Aorta (tissue), 5 donors: ENCODE data around the gene ODF2. TPM values are rescaled to one million over a fixed set of nuclear protein-coding genes. Genes with fewer than 3 reads are reported as not detected.

Source experiments
- ATAC-seq: fragments of 200-7000 bp; cut with Tn5 transposase; one replicate; pipeline ENCODE4 v1.9.1; 2022; ENCODE audit warnings: moderate library complexity; ENCODE audit not compliant: low FRiP score
- DNase-seq, 2 donors: peaks; one replicate each; pipeline ENCODE4 v3.0.0-alpha.2; 2020
- H3K27ac ChIP-seq, 2 donors: one replicate each; pipeline ENCODE4 v1.5.1; 2013; ENCODE audit warnings: low read length in 2 of 2, mild to moderate bottlenecking in 2 of 2, moderate library complexity in 2 of 2, control low read depth in 1 of 2, inconsistent platforms in 1 of 2, low read depth in 1 of 2
- H3K27me3 ChIP-seq, 2 donors: one replicate each; pipeline ENCODE4 v1.6.1; 2013; ENCODE audit warnings: control low read depth in 1 of 2, low read length in 1 of 2, mild to moderate bottlenecking in 1 of 2, moderate library complexity in 1 of 2; ENCODE audit not compliant: insufficient read depth in 2 of 2, control insufficient read depth in 1 of 2
- H3K36me3 ChIP-seq, 2 donors: one replicate each; pipeline ENCODE4 v1.6.1; 2013; ENCODE audit warnings: control low read depth in 1 of 2, low read length in 1 of 2, mild to moderate bottlenecking in 1 of 2; ENCODE audit not compliant: insufficient read depth in 2 of 2, control insufficient read depth in 1 of 2
- H3K4me1 ChIP-seq, 2 donors: one replicate each; pipeline ENCODE4 v1.6.1; 2013; ENCODE audit warnings: low read length in 2 of 2, control low read depth in 1 of 2, mild to moderate bottlenecking in 1 of 2, moderate library complexity in 1 of 2; ENCODE audit not compliant: insufficient read depth in 2 of 2, control insufficient read depth in 1 of 2
- H3K4me3 ChIP-seq, 2 donors: one replicate each; pipeline ENCODE4 v1.5.1; 2013; ENCODE audit warnings: low read length in 2 of 2, control low read depth in 1 of 2, mild to moderate bottlenecking in 1 of 2
- H3K9me3 ChIP-seq: one replicate; pipeline ENCODE4 v1.6.1; 2013; ENCODE audit warnings: mild to moderate bottlenecking, low read length; ENCODE audit not compliant: control insufficient read depth
- WGBS, 2 donors: extraction: QIAGEN DNeasy Blood & Tissue Kit; methylation state at CpG; one replicate each; pipeline ENCODE4 v1.1.7; 2013; 5-methylcytosine and 5-hydroxymethylcytosine counted together
- intact Hi-C, 2 donors: fragments of 100-400 bp; cut with DNase I; formaldehyde crosslinking; loops; one replicate each; pipeline versions ENCODE4 v1.14.2 to v1.15.0; 2022
- polyA plus RNA-seq, 2 donors: library from polyadenylated mRNA; stranded (reverse); fragments of 200-250 nt; gene quantifications; one replicate each; pipeline ENCODE4 v1.2.3, GENCODE V29; 2013
- total RNA-seq, 2 donors: library from RNA; stranded (reverse); fragmentation: NEBNext Ultra II Directional; extraction: Animal tissue kit (Norgen Biotek cat#: 25700); gene quantifications; one replicate each; pipeline ENCODE4 v1.2.1, GENCODE V29; 2021
- donor health status: healthy with polysubstance abuse.
- donor health status: Bipolar disorder and iron deficiency.
- donor health status: DM: no; HTN: no; CAD: no.
- donor health status: DM: no; HTN: no; CAD: no.
- donor health status: DM: yes; HTN: yes; CAD: no.

The ODF2 gene
- total and polyA plus RNA-seq, 4 donors = 2.9 to 28.9 (median 24.4) TPM

DNA sequence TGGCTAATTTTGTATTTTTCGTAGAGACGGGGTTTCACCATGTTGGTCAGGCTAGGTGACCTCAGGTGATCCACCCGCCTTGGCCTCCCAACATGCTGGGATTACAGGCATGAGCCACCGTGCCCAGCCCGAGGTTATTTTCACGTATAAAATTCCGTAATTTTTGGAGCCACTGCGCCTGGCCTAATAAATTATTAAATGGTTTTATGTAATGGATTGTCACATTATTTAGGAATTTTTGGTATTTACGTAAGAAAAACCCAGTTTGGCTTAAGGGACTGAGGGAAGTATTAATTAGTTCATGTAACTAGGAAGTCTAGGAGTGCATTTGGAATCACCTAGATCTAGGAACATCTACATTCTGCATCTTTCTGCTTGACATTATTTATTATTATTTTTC is 57.0 kb downstream of the ODF2 start:
- Histone ChIP-seq H3K27me3 (no peaks in the 10 kb centered on the region), H3K9me3 (no peaks in the 10 kb centered on the region), H3K4me3 (no peak overlapping the region), H3K27ac (no peak overlapping the region), H3K36me3 (peaks cover 2 to 4% of the 10 kb centered on the region in 2 donors), H3K4me1 (no peaks in the 10 kb centered on the region)
- DNase-seq (no peak), ATAC-seq (no peak)
- intact Hi-C loops = no loop called here
- 88 to 91% methylated on average over 9 of the region's 9 CpGs for WGBS, 2 donors

- no peaks in the 10 kb centered on the region for H3K9me3 ChIP-seq
- no peak overlapping the region for H3K27ac ChIP-seq
- intact Hi-C loops = no loop called here
- ATAC-seq (no peak), DNase-seq (no peak)
- peaks cover 5 to 6% of the 10 kb centered on the region in 2 donors for H3K36me3 ChIP-seq
- WGBS, 2 donors = 93 to 95% methylated on average over 6 of the region's 6 CpGs
- H3K27me3 ChIP-seq = no peaks in the 10 kb centered on the region
- no peak overlapping the region for H3K4me3 ChIP-seq
- H3K4me1 ChIP-seq = no peaks in the 10 kb centered on the region
Measured at GRCh38 chr9:128521956-128522355, 66.2 kb downstream of the ODF2 start.

- H3K36me3 ChIP-seq = peaks cover 9% of the 10 kb centered on the region in 2 donors
- intact Hi-C loops = no loop called here
- no peaks in the 10 kb centered on the region for H3K27me3 ChIP-seq
- no peak overlapping the region for H3K4me3 ChIP-seq
- 69 to 71% methylated on average over 13 of the region's 13 CpGs for WGBS, 2 donors
- no peaks in the 10 kb centered on the region for H3K4me1 ChIP-seq
- H3K27ac ChIP-seq = no peak overlapping the region
- DNase-seq (no peak), ATAC-seq (no peak)
- no peaks in the 10 kb centered on the region for H3K9me3 ChIP-seq
Measured at GRCh38 chr9:128523199-128523925, 67.6 kb downstream of the ODF2 start.

GRCh38 chr9:128526720-128527119 is 70.9 kb downstream of the ODF2 start:
- 94 to 96% methylated on average over 2 of the region's 2 CpGs for WGBS, 2 donors
- no peak for DNase-seq

DNA sequence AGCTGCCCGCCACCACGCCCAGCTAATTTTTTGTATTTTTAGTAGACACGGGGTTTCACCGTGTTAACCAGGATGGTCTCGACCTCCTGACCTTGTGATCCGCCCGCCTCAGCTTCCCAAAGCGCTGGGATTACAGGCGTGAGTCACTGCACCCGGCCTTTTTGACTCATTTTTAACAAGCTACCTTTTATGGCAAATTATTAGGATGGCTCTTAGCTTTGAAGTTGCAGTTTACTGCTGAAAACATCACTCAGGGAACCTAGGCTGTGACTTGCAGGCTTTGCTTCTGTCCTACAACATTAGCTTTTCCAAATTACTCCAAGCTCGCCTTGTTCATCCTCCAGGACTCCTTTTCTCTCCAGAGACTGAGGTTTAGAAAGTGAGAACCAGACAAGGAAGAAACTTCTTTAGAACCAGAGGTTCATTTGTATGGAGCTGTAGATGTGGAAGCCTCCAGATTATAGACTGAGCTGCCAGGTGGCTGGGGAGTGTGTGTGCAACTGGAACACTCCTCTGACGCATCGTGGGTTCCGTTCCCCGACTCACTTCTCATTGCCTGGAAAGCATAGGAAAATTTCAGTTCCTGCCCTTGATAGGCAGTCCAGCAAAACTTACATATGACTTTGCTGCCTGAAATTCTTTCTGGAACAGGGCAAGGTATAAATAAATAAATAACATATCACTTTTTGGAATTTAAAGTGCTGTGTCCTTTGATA is 72.8 kb downstream of the ODF2 start:
- Histone ChIP-seq H3K27ac (no peak overlapping the region), H3K36me3 (peaks cover 7 to 8% of the 10 kb centered on the region in 2 donors), H3K4me3 (no peak overlapping the region), H3K9me3 (no peaks in the 10 kb centered on the region), H3K4me1 (no peaks in the 10 kb centered on the region), H3K27me3 (no peaks in the 10 kb centered on the region)
- intact Hi-C loops = no loop called here
- no peak for DNase-seq
- WGBS, 2 donors = 94 to 95% methylated on average over 15 of the region's 15 CpGs
- no peak for ATAC-seq

More at GRCh38 chr9:128526720-128527119, 70.9 kb downstream of the ODF2 start:
- peaks cover 9% of the 10 kb centered on the region in 2 donors for H3K36me3 ChIP-seq
- H3K27me3 ChIP-seq = no peaks in the 10 kb centered on the region
- no peaks in the 10 kb centered on the region for H3K9me3 ChIP-seq
- no peak overlapping the region for H3K27ac ChIP-seq
- no peak overlapping the region for H3K4me3 ChIP-seq
- intact Hi-C loops = no loop called here
- no peaks in the 10 kb centered on the region for H3K4me1 ChIP-seq
- ATAC-seq = no peak

GRCh38 chr9:128529191-128529590 is 73.4 kb downstream of the ODF2 start:
- no peak overlapping the region for H3K27ac ChIP-seq
- no peak for DNase-seq
- intact Hi-C loops = no loop called here
- no peak overlapping the region for H3K4me3 ChIP-seq
- no peaks in the 10 kb centered on the region for H3K4me1 ChIP-seq
- 80 to 86% methylated on average over 4 of the region's 4 CpGs for WGBS, 2 donors
- ATAC-seq = no peak
- no peaks in the 10 kb centered on the region for H3K27me3 ChIP-seq
- peaks cover 7 to 8% of the 10 kb centered on the region in 2 donors for H3K36me3 ChIP-seq
- no peaks in the 10 kb centered on the region for H3K9me3 ChIP-seq

DNA sequence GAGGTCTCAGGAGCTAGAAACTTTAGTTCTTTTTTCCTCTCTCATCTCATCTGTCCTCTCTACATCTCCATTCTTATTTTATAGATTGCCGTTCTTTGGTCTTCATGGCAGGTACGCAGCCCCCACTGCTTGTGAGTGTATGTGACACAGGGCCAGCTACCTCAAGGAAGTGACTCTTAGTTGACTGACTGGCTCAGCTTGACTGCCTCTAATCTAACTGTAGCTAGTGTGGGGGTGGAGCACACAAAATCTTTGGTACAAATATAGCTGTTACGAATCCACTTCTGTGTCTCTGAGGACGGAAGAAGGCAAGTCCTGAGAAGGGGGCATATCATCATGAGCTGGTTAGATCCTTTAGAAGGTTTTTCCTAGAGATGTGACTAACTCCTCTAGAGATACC is 76.8 kb downstream of the ODF2 start:
- Histone ChIP-seq H3K27ac (no peak overlapping the region), H3K4me3 (no peak overlapping the region), H3K36me3 (peaks cover 0 to 5% of the 10 kb centered on the region in 2 donors), H3K9me3 (no peaks in the 10 kb centered on the region), H3K4me1 (no peaks in the 10 kb centered on the region), H3K27me3 (no peaks in the 10 kb centered on the region)
- ATAC-seq = no peak
- DNase-seq = no peak
- 88 to 91% methylated on average over 4 of the region's 4 CpGs for WGBS, 2 donors
- intact Hi-C loops = no loop called here

DNA sequence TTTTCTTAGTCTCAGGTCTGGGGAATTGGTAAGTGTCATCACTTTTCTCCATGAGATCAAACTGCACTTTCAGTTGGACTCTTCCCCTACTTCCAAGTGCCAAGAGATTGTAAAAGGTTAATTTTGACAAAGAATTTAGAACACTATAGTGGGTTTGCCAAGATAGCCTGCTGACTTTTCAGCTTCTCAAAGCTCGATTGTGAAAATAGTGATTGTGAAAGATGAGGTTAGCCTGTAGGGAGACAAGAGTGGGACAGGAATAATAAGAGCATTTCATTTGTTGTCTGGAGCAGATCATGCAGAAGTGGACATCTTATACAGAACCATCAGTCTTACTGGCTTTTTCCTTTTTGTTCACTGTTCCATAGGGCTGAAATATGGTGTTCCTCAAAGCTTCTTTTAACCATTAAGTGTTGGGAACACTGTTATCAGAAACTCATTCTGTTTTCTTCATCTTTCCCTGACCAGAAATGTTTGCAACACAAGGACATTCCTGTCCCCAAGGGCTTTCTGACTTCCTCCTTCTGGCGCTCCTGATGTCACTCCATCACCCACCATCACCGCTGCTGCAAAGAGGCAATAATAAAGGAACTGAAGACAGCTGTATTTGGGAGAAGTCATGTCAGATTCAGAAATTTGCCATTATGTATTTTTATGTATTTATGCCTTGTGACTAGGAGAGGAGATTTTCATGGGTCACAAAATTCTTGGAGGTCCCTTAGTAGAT is 85.0 kb downstream of the ODF2 start:
- Histone ChIP-seq H3K36me3 (peaks cover 15 to 17% of the 10 kb centered on the region in 2 donors), H3K4me1 (no peaks in the 10 kb centered on the region), H3K4me3 (no peak overlapping the region), H3K27ac (no peak overlapping the region), H3K27me3 (no peaks in the 10 kb centered on the region), H3K9me3 (no peaks in the 10 kb centered on the region)
- intact Hi-C loops = no loop called here
- ATAC-seq (no peak), DNase-seq (no peak)
- WGBS, 2 donors = 59 to 64% methylated on average over 3 of the region's 3 CpGs
